DMS153 treated with DMSO at 0.1 percent for 48 hours (cell line): ENCODE results near the gene PCGF3.
"Not testable (repeated sequence)": the region's sequence is repeated elsewhere in the genome, so short reads cannot be mapped to it uniquely, and the experiment has no call there.

Source experiments
- DNase-seq: peaks from one replicate; lab custom pipeline; 2025; ENCODE audit not compliant: unreplicated experiment; lab: John Stamatoyannopoulos, UW

PCGF3 gene

GRCh38 chr4:682490-683172, 23.0 kb upstream of the PCGF3 start:
- peak; percentile 6 for DNase-seq

- DNase-seq, result no peak
Measured at GRCh38 chr4:683247-683897, 22.3 kb upstream of the PCGF3 start.

- no peak for DNase-seq
Measured at GRCh38 chr4:683982-684622, 21.5 kb upstream of the PCGF3 start.

- DNase-seq, result no peak
Measured at GRCh38 chr4:684623-685327, 20.9 kb upstream of the PCGF3 start.

GRCh38 chr4:685679-686412, 19.8 kb upstream of the PCGF3 start:
- DNase-seq, result no peak

GRCh38 chr4:686413-687040, 19.1 kb upstream of the PCGF3 start:
- no peak for DNase-seq

GRCh38 chr4:687048-687970, 18.3 kb upstream of the PCGF3 start:
- DNase-seq, result no peak

- no peak for DNase-seq
Measured at GRCh38 chr4:687971-688853, 17.4 kb upstream of the PCGF3 start.

GRCh38 chr4:688854-689681, 16.6 kb upstream of the PCGF3 start, which contains the start of gene SLC49A3:
TSS of gene SLC49A3 (minus strand) at chr4:689151. CDS start at chr4:689127, 24 bp downstream.
- no peak for DNase-seq

- no peak for DNase-seq
Measured at GRCh38 chr4:689723-690122, 15.9 kb upstream of the PCGF3 start.

- DNase-seq, result no peak
Measured at GRCh38 chr4:692771-693554, 12.7 kb upstream of the PCGF3 start.

GRCh38 chr4:694341-694940, 11.2 kb upstream of the PCGF3 start:
- DNase-seq, result not testable (repeated sequence)

GRCh38 chr4:699816-700580, 5.6 kb upstream of the PCGF3 start:
- DNase-seq, result no peak

GRCh38 chr4:700587-701264, 4.9 kb upstream of the PCGF3 start:
- DNase-seq, result no peak

- no peak for DNase-seq
Measured at GRCh38 chr4:702618-703048, 3.0 kb upstream of the PCGF3 start.
